Measurements from ENCODE around the gene GNB5. TPM values are rescaled to one million over a fixed set of nuclear protein-coding genes. Genes with fewer than 3 reads are reported as not detected.

The GNB5 gene
- total RNA-seq, 1 experiment from 2014 or later: 58.7 TPM

DNA sequence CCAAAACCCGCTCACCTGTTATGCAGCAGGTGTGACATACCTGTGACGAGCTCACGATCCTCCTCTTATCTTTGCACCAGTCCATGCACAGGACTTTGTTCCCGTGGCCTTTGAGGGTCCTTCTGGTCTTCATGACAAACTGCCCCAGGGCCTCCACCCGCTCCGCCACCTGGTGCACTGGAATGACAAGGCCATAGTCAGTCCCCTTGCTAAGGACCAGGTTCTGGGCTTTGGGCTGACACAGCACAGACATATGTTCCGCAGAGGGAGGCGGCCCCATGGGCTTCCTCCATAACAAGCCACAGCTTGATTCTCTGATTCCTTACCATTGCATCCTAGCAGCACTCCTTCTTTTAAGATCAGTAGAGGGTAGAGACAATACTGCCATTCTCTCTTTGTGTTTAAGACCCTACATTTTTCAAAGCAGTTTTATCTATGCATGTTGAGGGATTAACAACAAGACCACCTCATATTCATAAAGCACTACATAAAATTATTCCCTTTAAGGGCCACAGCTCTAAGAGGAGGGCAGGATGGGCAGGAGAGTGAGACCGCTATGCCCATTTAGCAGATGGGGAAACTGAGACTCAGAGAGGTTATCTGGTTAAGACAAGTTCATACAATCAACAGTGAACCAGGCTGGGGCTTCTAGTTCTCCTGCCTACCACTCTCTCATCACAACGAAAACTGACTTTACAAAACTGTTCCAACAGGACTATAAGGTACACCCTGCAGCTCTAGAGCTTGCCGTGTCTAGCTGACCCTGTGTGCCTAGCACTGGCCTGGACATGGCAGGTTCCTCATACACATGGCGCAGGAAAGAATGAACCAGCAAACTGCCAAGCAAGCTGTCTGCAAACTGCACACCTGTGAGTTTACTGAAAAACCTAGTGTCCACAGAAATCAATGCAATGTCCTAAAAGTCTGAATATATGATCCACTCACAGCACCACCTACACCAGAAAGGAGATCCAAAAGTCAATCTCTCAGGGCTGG lies 37.0 kb downstream of the GNB5 start:
- H3K4me3 ChIP-seq (ENCODE audit: low read depth in 2 of 2, low read length in 2 of 2): no peak overlapping the region
- H3K27ac ChIP-seq (ENCODE audit: low read length): no peak overlapping the region
- intact Hi-C loops (cut with micrococcal nuclease; ENCODE audit: unreplicated experiment) (no loop called here), in situ Hi-C loops (cut with HindIII; ENCODE audit: low pct_unique_long_range_greater_than_20kb, low sequenced_read_pairs) (no loop called here)
- BruUV-seq (replicated peaks): no TSS peak
- DNase-seq (ENCODE audit: low read depth, low spot score) (no peak), ATAC-seq (no peak)
- TF ChIP-seq TCF7L2 (IDR thresholded peaks at IDR 0.05; ENCODE audit: low read depth, low read length) (no peak), POLR2AphosphoS5 (IDR thresholded peaks at IDR 0.05; ENCODE audit: low read depth, low read length) (no peak), SIN3A (IDR thresholded peaks at IDR 0.05; ENCODE audit: borderline replicate concordance, insufficient read depth, low read depth, low read length) (no peak)
- TF ChIP-seq, protein P1, sequence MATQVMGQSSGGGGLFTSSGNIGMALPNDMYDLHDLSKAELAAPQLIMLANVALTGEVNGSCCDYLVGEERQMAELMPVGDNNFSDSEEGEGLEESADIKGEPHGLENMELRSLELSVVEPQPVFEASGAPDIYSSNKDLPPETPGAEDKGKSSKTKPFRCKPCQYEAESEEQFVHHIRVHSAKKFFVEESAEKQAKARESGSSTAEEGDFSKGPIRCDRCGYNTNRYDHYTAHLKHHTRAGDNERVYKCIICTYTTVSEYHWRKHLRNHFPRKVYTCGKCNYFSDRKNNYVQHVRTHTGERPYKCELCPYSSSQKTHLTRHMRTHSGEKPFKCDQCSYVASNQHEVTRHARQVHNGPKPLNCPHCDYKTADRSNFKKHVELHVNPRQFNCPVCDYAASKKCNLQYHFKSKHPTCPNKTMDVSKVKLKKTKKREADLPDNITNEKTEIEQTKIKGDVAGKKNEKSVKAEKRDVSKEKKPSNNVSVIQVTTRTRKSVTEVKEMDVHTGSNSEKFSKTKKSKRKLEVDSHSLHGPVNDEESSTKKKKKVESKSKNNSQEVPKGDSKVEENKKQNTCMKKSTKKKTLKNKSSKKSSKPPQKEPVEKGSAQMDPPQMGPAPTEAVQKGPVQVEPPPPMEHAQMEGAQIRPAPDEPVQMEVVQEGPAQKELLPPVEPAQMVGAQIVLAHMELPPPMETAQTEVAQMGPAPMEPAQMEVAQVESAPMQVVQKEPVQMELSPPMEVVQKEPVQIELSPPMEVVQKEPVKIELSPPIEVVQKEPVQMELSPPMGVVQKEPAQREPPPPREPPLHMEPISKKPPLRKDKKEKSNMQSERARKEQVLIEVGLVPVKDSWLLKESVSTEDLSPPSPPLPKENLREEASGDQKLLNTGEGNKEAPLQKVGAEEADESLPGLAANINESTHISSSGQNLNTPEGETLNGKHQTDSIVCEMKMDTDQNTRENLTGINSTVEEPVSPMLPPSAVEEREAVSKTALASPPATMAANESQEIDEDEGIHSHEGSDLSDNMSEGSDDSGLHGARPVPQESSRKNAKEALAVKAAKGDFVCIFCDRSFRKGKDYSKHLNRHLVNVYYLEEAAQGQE (IDR thresholded peaks at IDR 0.05; ENCODE audit: insufficient read depth in 1 of 2, low read depth in 2 of 2, low read length in 1 of 2): no peak
- TF ChIP-seq, protein P2, sequence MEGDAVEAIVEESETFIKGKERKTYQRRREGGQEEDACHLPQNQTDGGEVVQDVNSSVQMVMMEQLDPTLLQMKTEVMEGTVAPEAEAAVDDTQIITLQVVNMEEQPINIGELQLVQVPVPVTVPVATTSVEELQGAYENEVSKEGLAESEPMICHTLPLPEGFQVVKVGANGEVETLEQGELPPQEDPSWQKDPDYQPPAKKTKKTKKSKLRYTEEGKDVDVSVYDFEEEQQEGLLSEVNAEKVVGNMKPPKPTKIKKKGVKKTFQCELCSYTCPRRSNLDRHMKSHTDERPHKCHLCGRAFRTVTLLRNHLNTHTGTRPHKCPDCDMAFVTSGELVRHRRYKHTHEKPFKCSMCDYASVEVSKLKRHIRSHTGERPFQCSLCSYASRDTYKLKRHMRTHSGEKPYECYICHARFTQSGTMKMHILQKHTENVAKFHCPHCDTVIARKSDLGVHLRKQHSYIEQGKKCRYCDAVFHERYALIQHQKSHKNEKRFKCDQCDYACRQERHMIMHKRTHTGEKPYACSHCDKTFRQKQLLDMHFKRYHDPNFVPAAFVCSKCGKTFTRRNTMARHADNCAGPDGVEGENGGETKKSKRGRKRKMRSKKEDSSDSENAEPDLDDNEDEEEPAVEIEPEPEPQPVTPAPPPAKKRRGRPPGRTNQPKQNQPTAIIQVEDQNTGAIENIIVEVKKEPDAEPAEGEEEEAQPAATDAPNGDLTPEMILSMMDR (IDR thresholded peaks at IDR 0.05): no peak
- CTCF ChIA-PET: interaction anchor here (1.3 kb wide), 1 partner anchor 75 kb away, joined by 3 read pairs; no protein-coding TSS in a partner anchor
- no peaks in the 10 kb centered on the region for H3K27me3 ChIP-seq (ENCODE audit: control insufficient read depth, insufficient read depth, low read length)
- H3K9me3 ChIP-seq (ENCODE audit: control insufficient read depth, insufficient read depth, low read depth, low read length): no peaks in the 10 kb centered on the region
- POLR2A ChIA-PET: interaction anchor here (0.6 kb wide), 1 partner anchor 14 kb away, joined by 4 read pairs; no protein-coding TSS in a partner anchor
- no peaks in the 10 kb centered on the region for H3K4me1 ChIP-seq (ENCODE audit: control insufficient read depth, insufficient read depth, low read length)
- H3K36me3 ChIP-seq (ENCODE audit: control insufficient read depth, insufficient read depth, low read length): no peaks in the 10 kb centered on the region; the same call in 1 of the 2 replicates

DNA sequence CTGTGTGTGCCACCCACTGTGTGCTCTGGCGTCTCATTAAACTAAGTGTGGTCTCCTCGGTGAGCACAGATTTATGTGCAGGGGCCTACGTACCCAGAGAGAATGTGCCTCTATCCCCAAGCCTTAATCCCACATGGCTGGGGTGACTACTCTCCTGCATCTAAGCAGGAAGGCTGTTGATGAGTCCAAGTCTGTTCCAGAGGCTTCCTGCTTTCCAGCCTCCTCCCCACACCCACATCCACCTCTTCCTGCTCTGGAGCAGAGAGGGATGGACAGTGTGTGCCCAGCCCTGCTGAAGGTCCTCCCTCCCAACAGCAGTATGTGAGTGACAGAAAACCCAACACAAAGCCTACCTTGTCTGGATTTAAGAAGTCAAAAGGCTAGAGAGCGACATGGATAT lies 39.8 kb downstream of the GNB5 start:
- ChIA-PET POLR2A (no interaction called here), CTCF (no interaction called here)
- H3K4me3 ChIP-seq (ENCODE audit: low read depth in 2 of 2, low read length in 2 of 2): no peak overlapping the region
- no peaks in the 10 kb centered on the region for H3K4me1 ChIP-seq (ENCODE audit: control insufficient read depth, insufficient read depth, low read length)
- ATAC-seq (peak; percentile 33; the same call in 1 of the 2 replicates), DNase-seq (ENCODE audit: low read depth, low spot score) (no peak)
- H3K27ac ChIP-seq (ENCODE audit: low read length): no peak overlapping the region
- TF ChIP-seq SIN3A (IDR thresholded peaks at IDR 0.05; ENCODE audit: borderline replicate concordance, insufficient read depth, low read depth, low read length) (no peak), POLR2AphosphoS5 (IDR thresholded peaks at IDR 0.05; ENCODE audit: low read depth, low read length) (no peak)
- TF ChIP-seq, protein P2 (IDR thresholded peaks at IDR 0.05): no peak
- intact Hi-C loops (cut with micrococcal nuclease; ENCODE audit: unreplicated experiment): no loop called here
- H3K27me3 ChIP-seq (ENCODE audit: control insufficient read depth, insufficient read depth, low read length): no peaks in the 10 kb centered on the region
- no TSS peak for BruUV-seq (replicated peaks)
- in situ Hi-C loops (cut with HindIII; ENCODE audit: low pct_unique_long_range_greater_than_20kb, low sequenced_read_pairs): no loop called here
- no peaks in the 10 kb centered on the region for H3K9me3 ChIP-seq (ENCODE audit: control insufficient read depth, insufficient read depth, low read depth, low read length)
- H3K36me3 ChIP-seq (ENCODE audit: control insufficient read depth, insufficient read depth, low read length): no peaks in the 10 kb centered on the region; the same call in 1 of the 2 replicates

Measured in Panc1 (cell line).